ENCODE data around the gene MCTP2. TPM values are rescaled to one million over a fixed set of nuclear protein-coding genes. Genes with fewer than 3 reads are reported as not detected.

Gene MCTP2
- total RNA-seq, 1 experiment from 2014 or later = 0.15 TPM

- POLR2A ChIA-PET = interaction anchor here (0.7 kb wide), 1 partner anchor 161 kb away, joined by 10 read pairs; no protein-coding TSS in a partner anchor
- in situ Hi-C loops (cut with HindIII; ENCODE audit: low pct_unique_long_range_greater_than_20kb, low sequenced_read_pairs) = no loop called here
- Histone ChIP-seq H3K27ac (ENCODE audit: low read length) (no peak overlapping the region), H3K9me3 (ENCODE audit: control insufficient read depth, insufficient read depth, low read depth, low read length) (no peaks in the 10 kb centered on the region; the same call in 1 of the 2 replicates), H3K36me3 (ENCODE audit: control insufficient read depth, insufficient read depth, low read length) (no peaks in the 10 kb centered on the region), H3K4me1 (ENCODE audit: control insufficient read depth, insufficient read depth, low read length) (no peaks in the 10 kb centered on the region), H3K27me3 (ENCODE audit: control insufficient read depth, insufficient read depth, low read length) (no peaks in the 10 kb centered on the region), H3K4me3 (ENCODE audit: low read depth in 2 of 2, low read length in 2 of 2) (no peak overlapping the region)
- BruUV-seq (replicated peaks) = no TSS peak
- DNase-seq (ENCODE audit: low read depth, low spot score) (no peak), ATAC-seq (no peak)
- no peak for TF ChIP-seq CTCF (IDR thresholded peaks at IDR 0.05)
- no peak for TF ChIP-seq SIN3A (IDR thresholded peaks at IDR 0.05; ENCODE audit: borderline replicate concordance, insufficient read depth, low read depth, low read length)
- no peak for TF ChIP-seq POLR2AphosphoS5 (IDR thresholded peaks at IDR 0.05; ENCODE audit: low read depth, low read length)
- no peak for TF ChIP-seq TCF7L2 (IDR thresholded peaks at IDR 0.05; ENCODE audit: low read depth, low read length)
- TF ChIP-seq REST (IDR thresholded peaks at IDR 0.05; ENCODE audit: insufficient read depth in 1 of 2, low read depth in 2 of 2, low read length in 1 of 2) = no peak
- intact Hi-C loops (cut with micrococcal nuclease; ENCODE audit: unreplicated experiment) = no loop called here
- CTCF ChIA-PET = no interaction called here
Observed at GRCh38 chr15:94294556-94294955, 63.2 kb downstream of the MCTP2 start.

- no peaks in the 10 kb centered on the region for H3K4me1 ChIP-seq (ENCODE audit: control insufficient read depth, insufficient read depth, low read length)
- ChIA-PET POLR2A (interaction anchor here (0.7 kb wide), 1 partner anchor 162 kb away, joined by 10 read pairs; no protein-coding TSS in a partner anchor), CTCF (no interaction called here)
- no peak for DNase-seq (ENCODE audit: low read depth, low spot score)
- TF ChIP-seq CTCF (IDR thresholded peaks at IDR 0.05) = no peak
- no peak for TF ChIP-seq POLR2AphosphoS5 (IDR thresholded peaks at IDR 0.05; ENCODE audit: low read depth, low read length)
- TF ChIP-seq REST (IDR thresholded peaks at IDR 0.05; ENCODE audit: insufficient read depth in 1 of 2, low read depth in 2 of 2, low read length in 1 of 2) = no peak
- no peak for TF ChIP-seq SIN3A (IDR thresholded peaks at IDR 0.05; ENCODE audit: borderline replicate concordance, insufficient read depth, low read depth, low read length)
- TF ChIP-seq TCF7L2 (IDR thresholded peaks at IDR 0.05; ENCODE audit: low read depth, low read length) = no peak
- BruUV-seq (replicated peaks) = no TSS peak
- H3K27ac ChIP-seq (ENCODE audit: low read length) = no peak overlapping the region
- in situ Hi-C loops (cut with HindIII; ENCODE audit: low pct_unique_long_range_greater_than_20kb, low sequenced_read_pairs) = no loop called here
- H3K36me3 ChIP-seq (ENCODE audit: control insufficient read depth, insufficient read depth, low read length) = no peaks in the 10 kb centered on the region
- H3K9me3 ChIP-seq (ENCODE audit: control insufficient read depth, insufficient read depth, low read depth, low read length) = no peaks in the 10 kb centered on the region; the same call in 1 of the 2 replicates
- no peak overlapping the region for H3K4me3 ChIP-seq (ENCODE audit: low read depth in 2 of 2, low read length in 2 of 2)
- intact Hi-C loops (cut with micrococcal nuclease; ENCODE audit: unreplicated experiment) = no loop called here
- no peak for ATAC-seq
- H3K27me3 ChIP-seq (ENCODE audit: control insufficient read depth, insufficient read depth, low read length) = no peaks in the 10 kb centered on the region
Observed at GRCh38 chr15:94295275-94295674, 63.9 kb downstream of the MCTP2 start.

All from Panc1 (cell line).